HEK293T (cell line): Measurements from ENCODE around the gene EPHA4.

ENCODE experiments used
- CTCF ChIA-PET: fragments of 350-600 bp; formaldehyde crosslinking; extraction: SDS; loops from one replicate; lab custom pipeline; 2021; ENCODE audit warnings: antibody characterized with exemption, inconsistent platforms; lab: Yijun Ruan, JAX
- POLR2A ChIA-PET: fragments of 350-600 bp; formaldehyde crosslinking; extraction: SDS; loops from one replicate; lab custom pipeline; 2020; ENCODE audit warnings: antibody characterized with exemption, inconsistent platforms; lab: Yijun Ruan, JAX
- DNase-seq: peaks from one replicate; pipeline ENCODE4 v3.0.0; 2012; ENCODE audit warnings: mixed read lengths; ENCODE audit errors: extremely low spot score
- ARNT ChIP-seq: fragments of 450-650 bp; IDR thresholded peaks from 2 replicates; pipeline ENCODE4 v1.6.1; 2017; ENCODE audit warnings: mild to moderate bottlenecking
- BHLHE40 ChIP-seq: fragments of 450-650 bp; IDR thresholded peaks from 2 replicates; pipeline ENCODE4 v1.6.1; 2016; ENCODE audit warnings: mild to moderate bottlenecking, moderate library complexity, borderline replicate concordance
- CTBP1 ChIP-seq: fragments of 450-650 bp; IDR thresholded peaks from 2 replicates; pipeline ENCODE4 v1.6.1; 2016; ENCODE audit warnings: borderline replicate concordance
- ELF4 ChIP-seq: fragments of 450-650 bp; IDR thresholded peaks from 2 replicates; pipeline ENCODE4 v1.6.1; 2017; ENCODE audit warnings: antibody characterized with exemption
- FOXA1 ChIP-seq: fragments of 450-650 bp; IDR thresholded peaks from 2 replicates; pipeline ENCODE4 v1.6.1; 2016; ENCODE audit warnings: mild to moderate bottlenecking
- FOXK2 ChIP-seq: fragments of 450-650 bp; IDR thresholded peaks from 2 replicates; pipeline ENCODE4 v1.6.1; 2016; ENCODE audit warnings: mild to moderate bottlenecking
- FOXM1 ChIP-seq: fragments of 450-650 bp; IDR thresholded peaks from 2 replicates; pipeline ENCODE4 v1.6.1; 2017; ENCODE audit warnings: mild to moderate bottlenecking, borderline replicate concordance
- HDGF ChIP-seq: fragments of 450-650 bp; IDR thresholded peaks from 2 replicates; pipeline ENCODE4 v1.6.1; 2017; ENCODE audit warnings: antibody characterized with exemption, borderline replicate concordance
- L3MBTL2 ChIP-seq: fragments of 450-650 bp; conservative IDR thresholded peaks from 2 replicates; pipeline ENCODE4 v1.6.1; 2016; ENCODE audit warnings: mild to moderate bottlenecking
- LEF1 ChIP-seq: fragments of 450-650 bp; IDR thresholded peaks from 2 replicates; pipeline ENCODE4 v1.6.1; 2017; ENCODE audit warnings: mild to moderate bottlenecking, borderline replicate concordance
- NFRKB ChIP-seq: fragments of 450-650 bp; IDR thresholded peaks from 2 replicates; pipeline ENCODE4 v1.6.1; 2016; ENCODE audit warnings: mild to moderate bottlenecking, moderate library complexity
- PKNOX1 ChIP-seq: fragments of 450-650 bp; IDR thresholded peaks from 2 replicates; pipeline ENCODE4 v1.6.1; 2016
- SP1 ChIP-seq: fragments of 450-650 bp; IDR thresholded peaks from 2 replicates; pipeline ENCODE4 v1.6.1; 2017
- SUZ12 ChIP-seq: fragments of 450-650 bp; IDR thresholded peaks from 2 replicates; pipeline ENCODE4 v1.6.1; 2016; ENCODE audit warnings: mild to moderate bottlenecking
- TARDBP ChIP-seq: fragments of 450-650 bp; IDR thresholded peaks from 2 replicates; pipeline ENCODE4 v1.6.1; 2016
- ZNF384 ChIP-seq: fragments of 450-650 bp; IDR thresholded peaks from 2 replicates; pipeline ENCODE4 v1.6.1; 2016

EPHA4 gene

GRCh38 chr2:221415789-221416188, 156.3 kb downstream of the EPHA4 start:
- DNase-seq = no peak

GRCh38 chr2:221412978-221413377, 159.1 kb downstream of the EPHA4 start:
- ChIA-PET POLR2A (no interaction called here), CTCF (interaction anchor here (0.6 kb wide), 1 partner anchor 245 kb away, joined by 3 read pairs; no protein-coding TSS in a partner anchor)
- DNase-seq = no peak

More at GRCh38 chr2:221415789-221416188, 156.3 kb downstream of the EPHA4 start:
- ChIA-PET POLR2A (no interaction called here), CTCF (no interaction called here)
- no peak for TF ChIP-seq ELF4
- TF ChIP-seq L3MBTL2 = no peak

GRCh38 chr2:221410487-221410886, 161.6 kb downstream of the EPHA4 start:
- TF ChIP-seq PKNOX1 = no peak
- ChIA-PET POLR2A (no interaction called here), CTCF (no interaction called here)
- no peak for DNase-seq

More at GRCh38 chr2:221412978-221413377, 159.1 kb downstream of the EPHA4 start:
- no peak for TF ChIP-seq TARDBP
- TF ChIP-seq ELF4 = no peak
- TF ChIP-seq HDGF = no peak
- TF ChIP-seq FOXK2 = no peak
- TF ChIP-seq LEF1 = no peak
- no peak for TF ChIP-seq CTBP1
- no peak for TF ChIP-seq SUZ12
- no peak for TF ChIP-seq SP1
- TF ChIP-seq NFRKB = no peak
- no peak for TF ChIP-seq BHLHE40
- no peak for TF ChIP-seq ZNF384
- TF ChIP-seq FOXM1 = no peak
- no peak for TF ChIP-seq L3MBTL2

- DNase-seq = no peak
- ChIA-PET CTCF (no interaction called here), POLR2A (no interaction called here)
- TF ChIP-seq ZNF384 (no peak), ARNT (no peak), L3MBTL2 (no peak), CTBP1 (no peak), NFRKB (no peak), LEF1 (no peak), FOXM1 (no peak), SUZ12 (no peak), TARDBP (no peak), BHLHE40 (no peak), ELF4 (no peak), FOXA1 (no peak)
Measured at GRCh38 chr2:221407765-221408164, 164.3 kb downstream of the EPHA4 start.

GRCh38 chr2:221405521-221405920, 166.6 kb downstream of the EPHA4 start:
- no peak for DNase-seq
- TF ChIP-seq TARDBP (no peak), ZNF384 (no peak), NFRKB (no peak), BHLHE40 (no peak), ARNT (no peak), SUZ12 (no peak), PKNOX1 (no peak), SP1 (no peak), CTBP1 (no peak), FOXK2 (no peak), LEF1 (no peak), FOXA1 (no peak), ELF4 (no peak), L3MBTL2 (no peak)
- ChIA-PET CTCF (no interaction called here), POLR2A (interaction anchor here (0.6 kb wide), 1 partner anchor 755 kb away, joined by 4 read pairs; no protein-coding TSS in a partner anchor)

GRCh38 chr2:221402072-221402471, 170.0 kb downstream of the EPHA4 start:
- POLR2A ChIA-PET = no interaction called here
- CTCF ChIA-PET = interaction anchor here (1.1 kb wide), 1 partner anchor 29 kb away, joined by 3 read pairs; no protein-coding TSS in a partner anchor
- no peak for DNase-seq
- TF ChIP-seq HDGF (no peak), BHLHE40 (no peak), L3MBTL2 (no peak), TARDBP (no peak), FOXM1 (no peak), NFRKB (no peak), PKNOX1 (no peak), SUZ12 (no peak), ARNT (no peak), CTBP1 (no peak), ZNF384 (no peak)

- TF ChIP-seq HDGF = no peak
- no peak for TF ChIP-seq NFRKB
- no peak for TF ChIP-seq TARDBP
- TF ChIP-seq CTBP1 = no peak
- TF ChIP-seq PKNOX1 = no peak
- TF ChIP-seq FOXA1 = no peak
- TF ChIP-seq FOXK2 = no peak
- no peak for TF ChIP-seq SP1
- TF ChIP-seq LEF1 = no peak
- TF ChIP-seq FOXM1 = no peak
- no peak for TF ChIP-seq ARNT
- TF ChIP-seq ELF4 = no peak
- TF ChIP-seq L3MBTL2 = no peak
- TF ChIP-seq SUZ12 = no peak
- TF ChIP-seq ZNF384 = no peak
- TF ChIP-seq BHLHE40 = no peak
- CTCF ChIA-PET = no interaction called here
- POLR2A ChIA-PET = no interaction called here
- DNase-seq = no peak
Measured at GRCh38 chr2:221400411-221400810, 171.7 kb downstream of the EPHA4 start.
